ENCODE data around the gene NTSR2.

NTSR2 gene

GRCh38 chr2:11659115-11659475, 10.9 kb downstream of the NTSR2 start:
- in situ Hi-C loops (cut with HindIII; ENCODE audit: low sequenced_read_pairs), result no loop called here

GRCh38 chr2:11658208-11659114, 11.5 kb downstream of the NTSR2 start:
- in situ Hi-C loops (cut with HindIII; ENCODE audit: low sequenced_read_pairs), result no loop called here

- in situ Hi-C loops (cut with HindIII; ENCODE audit: low sequenced_read_pairs), result no loop called here
These were observed 12.3 kb downstream of the NTSR2 start for GRCh38 chr2:11657646-11658045.

GRCh38 chr2:11657195-11657594, 12.8 kb downstream of the NTSR2 start:
- in situ Hi-C loops (cut with HindIII; ENCODE audit: low sequenced_read_pairs), result no loop called here

- in situ Hi-C loops (cut with HindIII; ENCODE audit: low sequenced_read_pairs), result no loop called here
These were observed 13.3 kb downstream of the NTSR2 start for GRCh38 chr2:11656671-11657101.

GRCh38 chr2:11656252-11656651, 13.7 kb downstream of the NTSR2 start:
- in situ Hi-C loops (cut with HindIII; ENCODE audit: low sequenced_read_pairs), result no loop called here

GRCh38 chr2:11655495-11655894, 14.5 kb downstream of the NTSR2 start:
- in situ Hi-C loops (cut with HindIII; ENCODE audit: low sequenced_read_pairs), result no loop called here

- in situ Hi-C loops (cut with HindIII; ENCODE audit: low sequenced_read_pairs), result no loop called here
These were observed 17.4 kb downstream of the NTSR2 start for GRCh38 chr2:11652553-11652952.

- in situ Hi-C loops (cut with HindIII; ENCODE audit: low sequenced_read_pairs), result no loop called here
These were observed 18.0 kb downstream of the NTSR2 start for GRCh38 chr2:11651856-11652548.

- in situ Hi-C loops (cut with HindIII; ENCODE audit: low sequenced_read_pairs), result no loop called here
These were observed 20.9 kb downstream of the NTSR2 start for GRCh38 chr2:11649093-11649492.

GRCh38 chr2:11647834-11648600, 22.0 kb downstream of the NTSR2 start:
- in situ Hi-C loops (cut with HindIII; ENCODE audit: low sequenced_read_pairs), result no loop called here

GRCh38 chr2:11646530-11646929, 23.5 kb downstream of the NTSR2 start:
- in situ Hi-C loops (cut with HindIII; ENCODE audit: low sequenced_read_pairs), result no loop called here

- in situ Hi-C loops (cut with HindIII; ENCODE audit: low sequenced_read_pairs), result no loop called here
These were observed 25.7 kb downstream of the NTSR2 start for GRCh38 chr2:11644293-11644692.

- in situ Hi-C loops (cut with HindIII; ENCODE audit: low sequenced_read_pairs), result no loop called here
These were observed 27.0 kb downstream of the NTSR2 start for GRCh38 chr2:11642972-11643371.

- in situ Hi-C loops (cut with HindIII; ENCODE audit: low sequenced_read_pairs), result no loop called here
These were observed 29.9 kb downstream of the NTSR2 start for GRCh38 chr2:11640132-11640531.

GRCh38 chr2:11639503-11639902, 30.5 kb downstream of the NTSR2 start:
- in situ Hi-C loops (cut with HindIII; ENCODE audit: low sequenced_read_pairs), result no loop called here

- in situ Hi-C loops (cut with HindIII; ENCODE audit: low sequenced_read_pairs), result no loop called here
These were observed 32.4 kb downstream of the NTSR2 start for GRCh38 chr2:11637546-11637945.

- in situ Hi-C loops (cut with HindIII; ENCODE audit: low sequenced_read_pairs), result no loop called here
These were observed 33.3 kb downstream of the NTSR2 start for GRCh38 chr2:11636593-11637295.

GRCh38 chr2:11635141-11635540, 34.9 kb downstream of the NTSR2 start:
- in situ Hi-C loops (cut with HindIII; ENCODE audit: low sequenced_read_pairs), result no loop called here

GRCh38 chr2:11634584-11634983, 35.4 kb downstream of the NTSR2 start:
- in situ Hi-C loops (cut with HindIII; ENCODE audit: low sequenced_read_pairs), result no loop called here
